Measurements from ENCODE around the gene VCL.
A peak's percentile ranks its signal among the peaks of the same experiment; 100 is the strongest.

The VCL gene

DNA sequence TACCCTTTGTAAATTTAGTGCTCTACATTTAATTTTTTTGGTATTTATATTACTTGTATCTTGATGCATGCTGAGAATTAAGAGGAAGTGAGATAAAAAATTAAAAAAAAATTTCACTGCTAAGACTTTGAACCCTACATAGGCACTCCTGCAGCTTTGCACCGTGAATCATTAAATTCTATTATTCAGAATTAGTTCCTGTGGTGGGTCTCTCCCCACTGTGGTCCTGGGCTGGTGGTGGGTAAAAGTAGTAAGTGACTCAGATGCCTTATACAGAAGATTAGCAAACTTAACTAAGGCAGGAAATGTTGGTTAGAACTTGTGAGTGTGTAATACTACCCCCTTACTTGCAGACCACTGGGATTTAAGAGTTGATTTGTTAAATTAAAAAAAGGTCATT lies 80.1 kb downstream of the VCL start:
- H3K4me3 ChIP-seq (ENCODE audit: low read depth, low read length), result no peak overlapping the region
- in situ Hi-C loops (cut with HindIII; ENCODE audit: low sequenced_read_pairs), result no loop called here
- DNase-seq (ENCODE audit: low read depth, low spot score), result peak; percentile 77
- TF ChIP-seq, protein P1, sequence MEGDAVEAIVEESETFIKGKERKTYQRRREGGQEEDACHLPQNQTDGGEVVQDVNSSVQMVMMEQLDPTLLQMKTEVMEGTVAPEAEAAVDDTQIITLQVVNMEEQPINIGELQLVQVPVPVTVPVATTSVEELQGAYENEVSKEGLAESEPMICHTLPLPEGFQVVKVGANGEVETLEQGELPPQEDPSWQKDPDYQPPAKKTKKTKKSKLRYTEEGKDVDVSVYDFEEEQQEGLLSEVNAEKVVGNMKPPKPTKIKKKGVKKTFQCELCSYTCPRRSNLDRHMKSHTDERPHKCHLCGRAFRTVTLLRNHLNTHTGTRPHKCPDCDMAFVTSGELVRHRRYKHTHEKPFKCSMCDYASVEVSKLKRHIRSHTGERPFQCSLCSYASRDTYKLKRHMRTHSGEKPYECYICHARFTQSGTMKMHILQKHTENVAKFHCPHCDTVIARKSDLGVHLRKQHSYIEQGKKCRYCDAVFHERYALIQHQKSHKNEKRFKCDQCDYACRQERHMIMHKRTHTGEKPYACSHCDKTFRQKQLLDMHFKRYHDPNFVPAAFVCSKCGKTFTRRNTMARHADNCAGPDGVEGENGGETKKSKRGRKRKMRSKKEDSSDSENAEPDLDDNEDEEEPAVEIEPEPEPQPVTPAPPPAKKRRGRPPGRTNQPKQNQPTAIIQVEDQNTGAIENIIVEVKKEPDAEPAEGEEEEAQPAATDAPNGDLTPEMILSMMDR (IDR thresholded peaks at IDR 0.05; ENCODE audit: low read depth, low read length), result no peak

- H3K4me3 ChIP-seq (ENCODE audit: low read depth, low read length), result no peak overlapping the region
- in situ Hi-C loops (cut with HindIII; ENCODE audit: low sequenced_read_pairs), result no loop called here
- DNase-seq (ENCODE audit: low read depth, low spot score), result peak; percentile 68
- TF ChIP-seq, protein P1 (IDR thresholded peaks at IDR 0.05; ENCODE audit: low read depth, low read length), result no peak
Observed at GRCh38 chr10:74079028-74079935, 81.4 kb downstream of the VCL start.

DNA sequence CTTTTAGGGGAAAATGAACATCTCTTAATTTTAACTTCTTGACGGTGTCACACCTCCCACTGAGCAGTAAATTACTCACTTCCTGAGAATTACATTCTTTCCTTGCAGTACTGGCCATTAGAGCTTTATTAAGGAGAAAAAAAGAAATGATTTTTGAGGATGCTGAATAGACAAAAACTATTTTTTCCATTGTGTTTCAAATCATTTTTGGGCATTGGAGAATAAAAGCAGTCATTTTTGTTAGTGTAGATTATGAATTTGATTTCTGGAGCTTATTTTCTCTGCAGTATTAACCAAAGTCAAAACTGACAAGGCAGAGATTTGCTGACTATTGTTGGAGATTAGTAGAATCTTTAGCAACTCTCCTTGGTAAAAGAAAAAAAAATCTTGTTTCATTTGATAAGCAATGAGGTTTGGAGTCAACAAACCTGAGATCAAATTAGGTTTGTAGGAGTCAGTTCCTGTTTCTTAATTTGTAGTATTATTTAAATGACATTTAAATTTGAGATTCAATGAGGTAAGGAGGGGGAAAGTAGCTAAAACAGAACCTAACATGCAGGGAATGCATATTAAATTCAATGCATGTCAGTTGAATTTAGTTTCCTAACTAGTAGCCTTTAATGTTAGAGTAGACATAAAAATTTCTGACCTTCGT lies 82.1 kb downstream of the VCL start:
- DNase-seq (ENCODE audit: low read depth, low spot score), result peak; percentile 71
- in situ Hi-C loops (cut with HindIII; ENCODE audit: low sequenced_read_pairs), result no loop called here
- H3K4me3 ChIP-seq (ENCODE audit: low read depth, low read length), result no peak overlapping the region
- TF ChIP-seq, protein P1 (IDR thresholded peaks at IDR 0.05; ENCODE audit: low read depth, low read length), result no peak

- in situ Hi-C loops (cut with HindIII; ENCODE audit: low sequenced_read_pairs), result no loop called here
Observed at GRCh38 chr10:74081192-74081803, 83.4 kb downstream of the VCL start.

GRCh38 chr10:74081941-74082718 lies 84.2 kb downstream of the VCL start:
- TF ChIP-seq, protein P1 (IDR thresholded peaks at IDR 0.05; ENCODE audit: low read depth, low read length), result no peak
- in situ Hi-C loops (cut with HindIII; ENCODE audit: low sequenced_read_pairs), result no loop called here
- H3K4me3 ChIP-seq (ENCODE audit: low read depth, low read length), result no peak overlapping the region
- no peak for DNase-seq (ENCODE audit: low read depth, low spot score)

More at GRCh38 chr10:74081192-74081803, 83.4 kb downstream of the VCL start:
- DNase-seq (ENCODE audit: low read depth, low spot score), result peak; percentile 65
- no peak overlapping the region for H3K4me3 ChIP-seq (ENCODE audit: low read depth, low read length)
- TF ChIP-seq, protein P1 (IDR thresholded peaks at IDR 0.05; ENCODE audit: low read depth, low read length), result peak; percentile 80

DNA sequence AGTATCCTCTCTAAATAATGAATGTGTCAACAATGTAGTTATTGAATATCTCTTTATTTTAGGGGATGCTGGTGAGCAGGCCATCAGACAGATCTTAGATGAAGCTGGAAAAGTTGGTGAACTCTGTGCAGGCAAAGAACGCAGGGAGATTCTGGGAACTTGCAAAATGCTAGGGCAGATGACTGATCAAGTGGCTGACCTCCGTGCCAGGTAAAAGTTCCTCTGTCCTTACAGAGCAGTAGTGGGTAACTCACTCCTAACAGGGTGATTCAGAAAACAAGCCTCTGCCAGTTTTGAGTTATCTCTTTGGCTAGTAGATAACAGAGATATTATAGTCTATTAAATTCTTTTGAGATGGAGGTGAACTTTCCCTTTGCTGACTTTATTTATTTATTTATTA lies 85.4 kb downstream of the VCL start:
- DNase-seq (ENCODE audit: low read depth, low spot score), result no peak
- H3K4me3 ChIP-seq (ENCODE audit: low read depth, low read length), result no peak overlapping the region
- TF ChIP-seq, protein P1 (IDR thresholded peaks at IDR 0.05; ENCODE audit: low read depth, low read length), result no peak
- in situ Hi-C loops (cut with HindIII; ENCODE audit: low sequenced_read_pairs), result no loop called here
